GM18498 (cell line): Measurements from ENCODE around the gene MUC20.
"Not testable (repeated sequence)": the region's sequence is repeated elsewhere in the genome, so short reads cannot be mapped to it uniquely, and the experiment has no call there.

Experiments used
- ATAC-seq: cut with Tn5 transposase; IDR thresholded peaks from one replicate; pipeline ENCODE4 v1.9.1; 2021; ENCODE audit warnings: mild to moderate bottlenecking, moderate library complexity; ENCODE audit not compliant: unreplicated experiment

The MUC20 gene

GRCh38 chr3:195768831-195769303 lies 48.1 kb downstream of the MUC20 start:
- no peak for ATAC-seq

GRCh38 chr3:195769551-195769950 lies 48.8 kb downstream of the MUC20 start:
- no peak for ATAC-seq

- ATAC-seq, result no peak
Measured at GRCh38 chr3:195770081-195770840, 49.5 kb downstream of the MUC20 start.

- not testable (repeated sequence) for ATAC-seq
Measured at GRCh38 chr3:195770841-195771645, 50.3 kb downstream of the MUC20 start.

- ATAC-seq, result no peak
Measured at GRCh38 chr3:195771646-195772300, 51.0 kb downstream of the MUC20 start.

- no peak for ATAC-seq
Measured at GRCh38 chr3:195773956-195774537, 53.3 kb downstream of the MUC20 start.

GRCh38 chr3:195774917-195775316 lies 54.1 kb downstream of the MUC20 start:
- ATAC-seq, result no peak

- ATAC-seq, result no peak
Measured at GRCh38 chr3:195777975-195778374, 57.2 kb downstream of the MUC20 start.

- ATAC-seq, result not testable (repeated sequence)
Measured at GRCh38 chr3:195781236-195781635, 60.5 kb downstream of the MUC20 start.
